Umbilical cord (tissue), 2 donors: ENCODE data around the gene STK32A. TPM values are rescaled to one million over a fixed set of nuclear protein-coding genes. Genes with fewer than 3 reads are reported as not detected.
A peak's percentile ranks its signal among the peaks of the same experiment; 100 is the strongest.

Source experiments
- DNase-seq: peaks from one replicate; pipeline ENCODE4 v3.0.0-alpha.2; 2015; ENCODE audit warnings: low spot score
- total RNA-seq: library from RNA; depleted of rRNA; stranded (reverse); fragments of >200 nt; gene quantifications from one replicate; pipeline ENCODE4 v1.2.3, GENCODE V29; 2014; ENCODE audit warnings: low replicate concordance; ENCODE audit not compliant: insufficient read depth

STK32A gene
- total RNA-seq, 1 donor from 2014 or later: 42.1 TPM

- no peak for DNase-seq
These were observed 155.9 kb downstream of the STK32A start for GRCh38 chr5:147390654-147391225.

GRCh38 chr5:147391781-147392180 is 157.0 kb downstream of the STK32A start:
- DNase-seq: peak; percentile 49

- DNase-seq: no peak
These were observed 159.2 kb downstream of the STK32A start for GRCh38 chr5:147393874-147394672.

- no peak for DNase-seq
These were observed 161.4 kb downstream of the STK32A start for GRCh38 chr5:147396070-147396823.

GRCh38 chr5:147397616-147398015 is 162.8 kb downstream of the STK32A start:
- no peak for DNase-seq

GRCh38 chr5:147398860-147399259 is 164.0 kb downstream of the STK32A start:
- DNase-seq: peak; percentile 29

GRCh38 chr5:147400126-147400809 is 165.4 kb downstream of the STK32A start:
- peak; percentile 78 for DNase-seq

GRCh38 chr5:147400881-147401280 is 166.1 kb downstream of the STK32A start:
- DNase-seq: no peak

GRCh38 chr5:147403651-147404640 is 169.1 kb downstream of the STK32A start:
- peak; percentile 77 for DNase-seq

- no peak for DNase-seq
These were observed 169.9 kb downstream of the STK32A start for GRCh38 chr5:147404706-147405105.

- DNase-seq: no peak
These were observed 171.8 kb downstream of the STK32A start for GRCh38 chr5:147406636-147407035.

- DNase-seq: peak; percentile 83
These were observed 172.4 kb downstream of the STK32A start for GRCh38 chr5:147407094-147407681.

GRCh38 chr5:147408980-147409379 is 174.2 kb downstream of the STK32A start:
- DNase-seq: no peak

- DNase-seq: no peak
These were observed 175.9 kb downstream of the STK32A start for GRCh38 chr5:147410496-147411358.

GRCh38 chr5:147411359-147412319 is 176.8 kb downstream of the STK32A start:
- no peak for DNase-seq

GRCh38 chr5:147412561-147412960 is 177.7 kb downstream of the STK32A start:
- DNase-seq: no peak

GRCh38 chr5:147413266-147413665 is 178.4 kb downstream of the STK32A start:
- no peak for DNase-seq

- DNase-seq: no peak
These were observed 180.8 kb downstream of the STK32A start for GRCh38 chr5:147415651-147416050.
